MM.1S (cell line): Measurements from ENCODE around the gene MRPS18B.

Experiments used
- EZH2 ChIP-seq: fragments of 300-600 bp; sonication (generic); optimal IDR thresholded peaks from 2 replicates; pipeline ENCODE3; 2017; ENCODE audit warnings: low read depth, mild to moderate bottlenecking, antibody characterized with exemption, low read length, mixed read lengths
- EZH2phosphoT487 ChIP-seq: fragments of 300-600 bp; sonication (generic); IDR thresholded peaks from 2 replicates; pipeline ENCODE4 v1.6.1; 2018; ENCODE audit warnings: antibody characterized with exemption, low read length
- TF ChIP-seq, protein P1 (sequence below): fragments of 300-600 bp; sonication (generic); IDR thresholded peaks from 2 replicates; pipeline ENCODE4 v1.5.1; 2016; ENCODE audit warnings: antibody characterized with exemption, low read length, mixed read lengths

DNA sequence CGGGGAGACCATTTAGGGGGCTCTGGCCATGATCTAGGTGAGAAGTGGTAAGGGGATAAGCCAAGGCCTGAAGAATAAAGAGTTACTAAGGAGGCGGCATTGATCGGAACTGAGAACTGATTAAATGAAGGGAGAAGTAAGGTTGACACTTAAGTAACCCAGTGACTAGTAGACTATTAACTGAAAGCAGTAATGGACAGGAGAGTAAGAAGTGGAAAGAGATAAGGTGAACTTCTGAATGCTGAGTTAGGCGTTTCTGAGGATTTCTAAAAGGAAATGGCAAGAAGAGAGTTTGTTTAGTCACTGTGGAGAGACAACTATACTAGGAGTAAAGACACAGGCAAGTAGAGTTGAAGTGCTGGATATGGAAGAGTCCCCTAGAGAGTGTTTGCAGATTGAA lies 44.5 kb upstream of the MRPS18B start:
- no peak for TF ChIP-seq EZH2phosphoT487
- TF ChIP-seq, protein P1, sequence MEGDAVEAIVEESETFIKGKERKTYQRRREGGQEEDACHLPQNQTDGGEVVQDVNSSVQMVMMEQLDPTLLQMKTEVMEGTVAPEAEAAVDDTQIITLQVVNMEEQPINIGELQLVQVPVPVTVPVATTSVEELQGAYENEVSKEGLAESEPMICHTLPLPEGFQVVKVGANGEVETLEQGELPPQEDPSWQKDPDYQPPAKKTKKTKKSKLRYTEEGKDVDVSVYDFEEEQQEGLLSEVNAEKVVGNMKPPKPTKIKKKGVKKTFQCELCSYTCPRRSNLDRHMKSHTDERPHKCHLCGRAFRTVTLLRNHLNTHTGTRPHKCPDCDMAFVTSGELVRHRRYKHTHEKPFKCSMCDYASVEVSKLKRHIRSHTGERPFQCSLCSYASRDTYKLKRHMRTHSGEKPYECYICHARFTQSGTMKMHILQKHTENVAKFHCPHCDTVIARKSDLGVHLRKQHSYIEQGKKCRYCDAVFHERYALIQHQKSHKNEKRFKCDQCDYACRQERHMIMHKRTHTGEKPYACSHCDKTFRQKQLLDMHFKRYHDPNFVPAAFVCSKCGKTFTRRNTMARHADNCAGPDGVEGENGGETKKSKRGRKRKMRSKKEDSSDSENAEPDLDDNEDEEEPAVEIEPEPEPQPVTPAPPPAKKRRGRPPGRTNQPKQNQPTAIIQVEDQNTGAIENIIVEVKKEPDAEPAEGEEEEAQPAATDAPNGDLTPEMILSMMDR, result no peak
- TF ChIP-seq EZH2, result no peak
